Glomerular endothelial cell (primary cell): ENCODE measurements around the gene ARMC9. TPM values are rescaled to one million over a fixed set of nuclear protein-coding genes. Genes with fewer than 3 reads are reported as not detected.
"Not testable (repeated sequence)": the region's sequence is repeated elsewhere in the genome, so short reads cannot be mapped to it uniquely, and the experiment has no call there.

ENCODE experiments used
- DNase-seq: peaks from one replicate; pipeline ENCODE4 v3.0.0-alpha.2; 2011; ENCODE audit warnings: low read depth, low spot score; ENCODE audit errors: extremely low read depth
- total RNA-seq: library from RNA; depleted of rRNA; stranded (reverse); fragments of >200 nt; gene quantifications from 2 replicates; pipeline ENCODE4 v1.2.3, GENCODE V29; 2015

Gene ARMC9
- total RNA-seq, 1 donor from 2014 or later = 21.3 TPM

DNA sequence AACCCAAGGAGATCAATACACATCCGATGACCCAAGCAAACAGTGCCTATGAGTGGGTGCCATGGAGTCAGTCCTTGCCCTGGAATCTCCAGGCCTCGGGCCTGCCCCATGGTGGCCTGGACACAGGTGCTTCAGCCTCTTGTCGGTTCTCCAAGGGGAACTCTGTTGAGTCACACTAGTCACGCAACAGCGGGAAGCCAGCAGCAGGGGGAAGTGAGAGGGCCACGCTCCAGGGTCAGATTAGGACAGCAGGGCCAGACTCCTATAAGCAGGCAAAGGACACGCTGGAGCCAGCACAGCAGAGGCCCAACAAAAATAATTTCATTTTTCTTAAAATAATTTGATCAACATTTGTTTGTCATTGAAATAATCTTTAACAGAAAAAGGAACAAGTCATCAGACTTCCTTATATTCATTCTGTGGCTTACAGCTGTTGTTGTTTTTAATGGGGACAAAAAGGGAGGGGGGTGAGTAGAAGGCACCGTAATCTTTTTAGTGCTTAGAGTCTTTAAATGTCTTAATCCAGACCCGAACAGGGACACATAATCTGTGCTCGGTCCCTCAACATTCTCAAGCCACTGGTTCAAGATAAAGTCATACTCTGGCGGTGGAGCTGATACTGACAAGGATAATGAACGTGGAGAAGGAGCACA, 16.4 kb upstream of the ARMC9 start:
- DNase-seq = no peak

DNA sequence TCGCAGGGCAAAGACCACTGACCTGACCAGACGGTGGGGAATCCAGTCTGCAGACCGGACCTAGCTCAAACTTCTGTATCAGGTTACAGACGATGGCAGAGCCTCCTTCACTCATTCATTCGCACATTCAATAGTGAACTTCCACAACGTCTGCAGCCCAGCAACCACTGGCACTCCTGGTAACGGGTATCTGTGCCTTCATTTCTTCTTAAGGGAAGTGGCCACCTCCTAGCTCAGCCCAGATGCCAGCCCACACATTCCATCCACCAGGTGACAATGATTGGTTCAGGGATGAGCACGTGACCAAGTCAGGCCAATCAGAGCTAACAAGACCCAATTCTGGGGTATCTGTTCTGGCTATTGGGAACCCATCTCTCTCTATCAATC, 15.9 kb upstream of the ARMC9 start:
- DNase-seq = no peak

DNA sequence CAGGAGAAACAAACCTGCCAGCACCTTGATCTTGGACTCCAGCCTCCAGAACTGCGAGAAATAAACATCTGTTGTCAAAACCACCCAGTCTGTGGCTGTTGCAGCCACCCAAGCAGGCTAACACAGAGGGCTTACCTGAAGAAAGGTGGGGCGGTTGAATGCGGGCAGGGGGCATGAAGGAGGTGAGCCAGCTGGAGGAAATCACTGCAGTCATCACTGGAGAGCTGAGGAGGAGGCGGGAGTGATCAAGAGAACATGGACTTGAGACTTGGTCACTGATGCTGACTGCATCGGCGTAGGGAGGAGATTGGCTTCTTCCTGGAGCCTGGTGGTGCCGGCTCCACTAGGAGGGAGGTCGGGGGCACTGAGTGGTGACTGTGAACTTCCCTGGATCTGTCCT, 14.6 kb upstream of the ARMC9 start:
- DNase-seq = no peak

DNA sequence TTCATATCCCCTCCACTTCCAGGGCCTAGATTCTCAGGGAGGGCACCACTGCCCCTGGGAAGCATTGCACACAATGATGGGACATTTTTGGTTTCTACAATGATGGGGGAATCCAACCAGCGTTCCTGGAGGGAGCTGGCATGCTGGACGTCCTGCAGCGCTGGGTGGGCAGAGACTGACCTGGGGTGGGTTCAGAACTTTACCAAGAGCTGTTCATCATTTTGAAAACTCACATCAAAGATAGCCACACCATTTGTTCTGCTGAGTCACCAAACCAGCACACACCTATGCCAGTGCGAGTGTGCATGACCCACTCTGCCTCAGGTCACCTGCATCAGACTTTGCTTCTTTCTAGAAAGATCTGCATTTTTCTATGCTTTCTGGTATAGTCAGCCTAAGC, 14.1 kb upstream of the ARMC9 start:
- DNase-seq = no peak

DNA sequence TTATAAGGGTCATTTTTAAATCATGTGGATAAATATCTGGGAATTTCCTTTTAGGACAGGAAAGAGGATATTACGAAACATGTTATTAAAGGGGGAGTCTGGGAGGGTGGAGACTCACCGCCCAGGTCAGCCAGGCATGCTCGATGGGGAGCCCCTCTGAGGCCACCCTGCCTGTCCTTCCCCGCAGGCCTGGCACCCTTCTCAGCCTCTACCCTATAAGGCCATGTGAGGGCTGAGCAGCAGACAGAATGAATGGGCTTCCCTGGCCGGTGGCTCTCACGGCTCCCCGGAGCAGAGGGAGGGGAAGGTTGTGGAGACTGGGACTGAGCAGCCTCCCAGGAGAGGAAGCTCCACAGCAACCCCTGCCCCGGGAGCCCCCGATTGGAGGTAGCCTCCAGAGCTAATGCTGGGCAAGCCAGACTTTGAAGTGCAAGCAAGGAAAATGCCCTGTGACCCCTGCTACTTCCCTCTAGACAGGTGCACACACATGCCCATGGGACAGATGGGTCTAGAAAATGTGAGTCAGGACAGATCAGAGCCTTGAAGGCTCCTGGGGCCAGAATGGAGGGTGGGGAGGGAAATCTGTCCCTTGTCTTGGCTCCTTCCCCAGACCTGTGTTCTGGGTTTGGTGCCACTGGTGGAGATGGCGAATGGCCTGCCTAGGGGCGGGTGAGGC, 13.2 kb upstream of the ARMC9 start:
- no peak for DNase-seq

DNA sequence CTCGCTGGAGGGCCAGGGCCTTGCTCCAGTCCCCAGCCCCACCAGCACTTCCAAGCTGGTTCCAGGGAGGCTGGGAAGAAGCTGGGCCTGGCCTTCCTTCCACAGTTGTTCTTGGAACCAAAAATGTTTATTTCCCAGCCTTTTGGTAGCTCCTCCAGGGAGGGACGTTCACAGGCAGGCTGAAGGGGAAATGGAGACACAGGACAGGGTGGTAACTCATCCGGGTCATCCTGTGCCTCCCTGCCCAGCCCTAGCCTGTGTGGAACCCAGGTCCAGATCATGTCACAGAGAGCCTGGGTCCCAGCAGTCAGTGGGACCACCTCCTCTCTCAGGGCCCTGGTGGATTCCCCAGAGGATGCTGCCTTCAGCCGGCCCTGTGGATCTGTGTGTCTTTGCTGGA, 12.5 kb upstream of the ARMC9 start:
- DNase-seq = no peak

DNA sequence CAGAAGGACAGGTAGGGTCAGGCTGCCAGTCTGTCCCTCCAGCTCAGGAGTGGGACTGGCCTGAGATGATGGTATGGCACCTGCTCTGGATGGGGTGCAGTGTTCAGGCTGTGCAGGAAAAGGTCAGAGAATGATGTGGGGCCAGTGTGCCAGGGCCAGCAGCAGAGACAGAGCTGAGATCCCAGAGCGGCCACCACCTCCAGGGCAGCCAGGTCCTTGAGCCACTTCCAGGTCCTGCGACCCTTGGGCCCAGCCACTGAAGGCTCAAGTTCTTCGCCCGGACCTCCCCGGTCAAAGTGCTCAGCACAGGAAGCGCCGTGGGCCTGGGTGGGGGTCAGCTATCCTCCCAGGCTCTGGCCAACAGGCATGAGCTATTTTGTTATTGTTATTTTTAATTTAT, 12.1 kb upstream of the ARMC9 start:
- no peak for DNase-seq

DNA sequence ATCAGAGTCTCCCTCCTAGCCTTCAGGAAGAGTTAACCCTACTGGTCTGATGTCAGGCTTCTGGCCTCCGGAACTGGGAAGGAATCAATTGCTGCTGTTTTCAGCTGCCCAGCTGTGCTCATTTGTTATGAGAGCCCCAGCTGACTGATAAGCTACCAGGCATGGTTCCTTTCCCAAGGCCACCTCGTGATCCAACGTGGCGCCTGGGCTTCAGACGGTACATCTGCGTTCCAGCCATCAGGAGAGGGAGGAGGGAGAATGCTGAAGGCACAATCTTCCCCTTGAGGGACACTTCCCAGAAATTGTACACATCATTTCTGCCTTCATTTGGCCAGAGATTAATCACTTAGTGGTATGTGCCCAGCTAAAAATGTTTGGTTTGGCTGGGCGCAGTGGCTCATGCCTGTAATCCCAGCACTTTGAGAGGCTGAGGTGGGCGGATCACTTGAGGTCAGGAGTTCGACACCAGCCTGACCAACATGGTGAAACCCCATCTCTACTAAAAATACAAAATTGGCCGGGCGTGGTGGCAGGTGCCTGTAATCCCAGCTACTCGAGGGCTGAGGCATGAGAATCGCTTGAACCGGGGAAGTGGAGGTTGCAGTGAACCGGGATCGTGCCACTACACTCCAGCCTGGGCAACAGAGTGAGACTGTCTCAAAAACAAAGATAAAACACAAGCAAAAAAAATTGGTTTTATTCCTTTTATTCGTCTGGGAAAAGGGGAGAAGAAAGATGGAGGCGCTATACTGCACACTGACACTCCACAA, 10.5 kb upstream of the ARMC9 start:
- DNase-seq = no peak

DNA sequence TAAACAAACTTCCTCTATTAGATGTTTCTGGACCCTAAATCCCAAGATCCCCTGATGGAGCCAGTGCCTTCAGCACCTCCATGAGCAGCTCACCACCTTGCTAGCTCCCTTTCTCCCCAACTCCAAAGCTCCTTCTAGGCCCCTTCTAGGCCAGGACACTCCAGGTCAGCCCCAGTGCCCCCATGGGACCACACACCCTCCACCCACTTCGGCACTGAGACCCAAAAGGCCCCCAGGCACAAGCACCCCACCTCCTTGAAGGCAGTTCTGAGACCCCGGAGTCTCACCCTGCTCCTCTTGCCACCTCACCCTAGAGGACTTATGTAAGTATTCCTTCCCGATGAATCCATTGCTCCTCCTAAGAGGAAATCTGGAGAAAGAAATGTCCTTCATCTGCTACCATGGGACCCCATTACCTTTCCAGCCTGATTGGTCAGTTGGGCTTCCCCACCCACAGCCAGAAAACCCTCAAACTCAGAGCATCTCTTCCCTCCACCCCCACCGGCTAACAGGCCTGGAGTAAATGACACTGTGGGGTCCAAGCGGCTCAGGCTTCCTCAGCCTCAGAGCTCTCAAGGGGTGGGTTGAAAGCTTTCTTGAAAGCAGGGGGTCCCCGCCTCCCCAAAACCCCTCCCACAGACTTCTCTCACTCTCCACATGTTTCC, 9.8 kb upstream of the ARMC9 start:
- DNase-seq = no peak

DNA sequence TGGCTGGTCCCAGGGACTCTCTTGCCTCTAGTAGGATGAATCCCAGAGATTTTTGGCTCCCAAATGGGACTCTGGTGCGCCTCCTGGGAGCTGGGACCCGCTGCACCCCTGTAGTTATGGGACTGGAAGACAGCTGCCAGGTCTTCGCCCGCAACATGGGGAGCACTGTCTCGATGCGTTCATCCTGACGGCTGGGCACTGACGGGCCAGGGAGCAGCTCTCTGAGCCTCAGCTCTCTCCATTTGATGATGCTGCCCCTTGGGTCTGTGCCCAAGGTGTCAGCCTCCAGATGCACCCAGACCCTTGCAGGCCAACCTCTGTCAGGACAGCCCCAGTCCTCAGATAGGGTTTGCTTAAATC, 9.3 kb upstream of the ARMC9 start:
- DNase-seq = no peak

DNA sequence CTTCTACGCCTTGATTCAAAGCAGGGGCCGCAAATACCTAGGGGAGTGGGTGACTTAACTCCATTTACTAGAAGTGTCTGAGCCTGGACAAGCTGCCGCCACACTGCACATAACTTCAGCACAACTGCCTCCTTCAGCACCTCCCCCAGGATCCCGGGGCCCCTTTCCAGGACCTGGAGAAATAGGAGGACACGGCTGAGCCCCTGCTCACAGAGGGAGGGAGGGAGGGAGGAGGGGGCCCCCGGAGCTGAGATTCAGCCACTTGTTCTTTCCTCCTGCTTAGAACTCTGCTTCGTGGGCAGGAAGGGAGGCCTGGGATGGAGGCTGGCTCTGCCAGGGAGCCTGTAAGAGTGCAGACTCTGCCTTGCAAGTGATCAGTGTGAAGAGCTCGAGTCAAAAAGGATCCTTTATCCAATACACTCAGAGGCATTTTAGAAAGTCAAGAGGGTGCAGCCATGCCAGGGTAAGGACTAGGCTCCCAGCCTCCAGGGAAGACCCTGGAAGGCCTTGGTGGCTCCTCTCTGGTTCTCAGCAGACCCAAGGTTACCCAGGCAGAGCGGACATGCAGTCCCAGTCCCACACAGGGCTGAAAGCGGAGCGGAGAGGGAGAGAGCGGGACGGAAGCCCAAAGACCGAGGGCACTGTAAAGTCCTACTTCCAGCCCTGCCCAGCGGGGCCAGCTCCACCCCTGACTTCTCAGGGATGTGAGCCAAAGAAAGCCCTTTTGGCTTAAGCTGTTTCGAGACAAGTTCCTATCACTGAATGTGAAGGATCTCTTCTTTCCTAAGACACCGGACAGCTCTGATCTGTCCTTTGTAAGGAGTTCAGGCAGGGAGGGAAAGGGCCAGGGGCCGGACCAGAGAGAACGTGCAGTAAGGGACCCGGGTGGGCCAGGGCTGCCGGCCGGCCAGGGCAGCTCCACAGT, 8.6 kb upstream of the ARMC9 start:
- no peak for DNase-seq

DNA sequence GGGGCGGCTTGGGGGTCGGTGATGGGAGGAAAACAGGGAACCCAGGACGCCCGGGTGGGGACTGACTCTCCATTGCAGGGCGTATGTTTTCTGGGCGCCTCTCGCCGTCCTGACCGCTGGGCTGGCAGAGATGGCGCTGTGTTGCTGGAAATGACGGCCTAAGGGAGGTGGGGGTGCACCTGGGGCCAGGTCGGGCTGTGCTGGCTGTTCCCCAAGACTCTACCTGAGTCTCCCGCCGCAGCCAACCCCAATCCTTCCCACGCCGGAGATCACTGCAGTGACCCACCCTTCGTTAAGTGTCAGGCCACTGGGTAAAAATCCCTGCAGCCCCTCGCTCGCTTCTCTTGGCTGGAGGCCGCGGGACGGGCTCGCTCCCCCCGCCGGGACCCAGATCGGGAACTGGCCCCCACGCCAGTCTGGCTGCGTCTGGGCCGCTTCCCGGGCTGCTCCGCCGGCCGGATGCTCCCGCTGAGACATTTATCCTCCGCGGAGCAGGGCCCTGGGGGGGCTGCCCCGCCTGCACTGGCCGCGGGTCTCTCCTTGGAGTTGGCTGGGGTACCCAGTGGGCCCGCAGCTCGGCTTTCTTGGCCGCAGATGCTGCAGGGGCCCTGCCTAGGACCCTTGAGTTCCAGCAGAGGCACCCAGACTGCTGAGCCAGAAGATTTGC, 7.8 kb upstream of the ARMC9 start:
- no peak for DNase-seq

DNA sequence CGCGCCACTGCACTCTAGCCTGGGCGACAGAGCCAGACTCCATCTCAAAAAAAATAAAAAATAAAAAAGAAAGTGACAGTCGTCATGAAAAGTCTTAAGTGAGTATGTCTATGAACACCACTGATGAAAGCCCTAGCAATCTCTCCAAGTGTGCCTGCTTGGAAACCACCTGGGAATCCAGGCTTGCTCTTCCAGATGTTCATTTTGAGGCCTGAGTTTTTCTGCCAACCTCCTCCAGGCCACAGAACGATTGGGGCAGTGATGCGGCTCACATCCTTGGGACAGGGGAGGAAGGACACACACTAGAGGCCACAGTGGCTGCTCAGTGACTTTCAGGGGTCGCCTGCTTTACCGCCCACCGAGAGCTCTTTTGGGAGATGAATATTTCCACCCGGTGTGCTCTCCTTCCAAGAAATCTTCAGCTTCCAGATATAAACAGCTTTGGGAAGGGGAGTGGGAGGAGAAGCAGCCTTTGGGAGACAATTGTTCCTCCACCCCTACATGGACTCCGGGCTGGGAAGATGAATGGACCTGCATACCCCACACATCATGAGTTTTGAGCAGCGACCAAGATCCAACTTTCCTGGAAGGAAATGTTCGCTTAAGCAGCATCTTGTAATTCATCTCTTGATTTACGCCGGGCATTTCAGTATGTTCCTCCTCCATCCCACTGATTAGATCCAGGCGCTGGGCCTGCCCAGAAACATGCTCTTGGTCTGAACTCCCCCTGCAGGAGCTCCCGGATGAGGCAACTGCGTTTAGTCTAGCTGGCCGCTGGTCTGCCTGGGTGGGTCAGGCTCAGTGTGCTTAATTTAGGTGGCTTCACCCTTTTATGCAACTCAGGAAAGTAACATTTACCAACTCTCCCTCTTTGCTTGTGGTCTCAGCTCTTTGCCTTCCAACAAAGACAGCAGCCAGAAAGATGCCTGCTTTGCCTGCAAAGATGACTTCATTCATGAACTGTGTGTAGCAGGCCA, 6.2 kb upstream of the ARMC9 start:
- no peak for DNase-seq

DNA sequence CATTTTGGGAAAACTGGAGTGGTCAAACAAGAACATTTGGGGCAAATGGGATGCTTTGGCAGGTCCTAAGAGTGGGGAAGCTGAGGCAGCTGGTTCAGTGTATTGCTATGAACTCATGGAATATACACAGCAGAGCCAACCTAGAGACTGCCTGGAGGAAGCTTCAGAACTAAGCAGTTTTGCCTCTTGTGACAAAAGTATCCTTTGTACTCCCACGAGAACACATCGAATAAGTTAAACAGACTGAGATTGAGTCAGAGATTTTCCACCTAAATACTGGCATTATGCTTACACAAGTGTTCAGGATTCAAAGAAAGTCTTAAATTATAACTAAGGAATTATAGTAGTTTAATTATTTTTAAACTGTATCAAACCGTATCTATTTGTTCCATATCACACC, 5.2 kb upstream of the ARMC9 start:
- DNase-seq = no peak

DNA sequence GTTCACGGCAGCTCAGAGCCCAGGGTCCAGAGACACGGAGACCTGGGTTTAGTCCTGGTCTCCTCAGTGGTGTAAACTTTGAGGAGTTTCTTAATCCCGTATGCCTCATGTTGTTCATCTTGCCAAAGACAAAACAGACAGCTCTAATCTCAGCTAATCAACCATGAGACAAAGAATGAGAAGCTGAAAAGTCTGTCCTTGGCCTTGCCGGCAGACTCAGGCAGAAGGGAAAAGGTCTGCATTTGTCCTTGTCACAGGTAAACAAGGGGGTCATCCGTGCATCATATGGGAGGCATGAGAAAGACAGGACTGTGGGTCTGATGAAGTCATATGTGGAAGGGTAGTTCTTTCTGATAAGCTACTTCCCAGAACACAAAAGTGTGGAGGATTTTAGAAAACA, 1.8 kb upstream of the ARMC9 start:
- DNase-seq = no peak

DNA sequence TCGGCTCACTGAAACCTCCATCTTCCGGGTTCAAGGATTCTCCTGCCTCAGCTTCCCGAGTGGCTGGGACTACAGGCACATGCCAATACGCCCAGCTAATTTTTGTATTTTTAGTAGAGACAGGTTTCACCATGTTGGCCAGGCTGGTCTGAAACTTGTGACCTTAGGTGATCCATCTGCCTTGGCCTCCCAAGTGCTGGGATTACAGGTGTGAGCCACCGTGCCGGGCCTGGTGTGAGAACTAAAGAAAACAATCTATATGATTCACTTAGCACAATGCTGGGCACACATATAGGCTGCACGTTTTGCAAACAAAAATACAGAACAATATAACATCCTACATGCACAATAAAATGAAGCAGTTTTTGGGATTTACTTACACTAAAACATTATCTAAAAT, 1.2 kb upstream of the ARMC9 start:
- DNase-seq = not testable (repeated sequence)

DNA sequence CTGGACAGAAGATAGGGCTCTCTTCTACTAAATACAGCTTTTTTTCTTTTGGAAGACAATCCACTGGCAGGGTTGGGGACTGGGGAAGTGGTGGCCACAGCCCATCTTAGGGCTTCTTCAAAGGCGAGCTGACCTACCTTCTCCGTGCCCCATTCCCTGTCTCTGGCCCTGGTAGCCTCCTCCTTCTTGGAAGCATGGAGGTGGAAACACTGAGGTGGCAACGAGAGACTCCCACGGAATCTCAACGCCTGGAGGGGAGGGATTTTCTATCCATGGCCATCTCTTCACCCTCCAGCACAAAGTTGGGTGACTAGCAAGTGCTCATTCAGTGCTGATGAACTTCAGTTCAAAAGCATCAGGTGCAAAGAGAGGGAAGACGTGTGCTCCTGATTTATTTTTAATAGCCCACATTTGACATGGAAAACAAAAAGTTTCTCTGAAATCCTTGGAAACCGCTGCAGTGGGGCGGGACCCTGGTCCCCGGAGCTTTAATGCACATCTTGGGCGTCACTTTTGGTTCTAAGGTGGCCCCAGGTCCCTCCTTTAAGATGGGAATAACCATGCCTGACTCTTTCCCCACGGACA, 633 bp upstream of the ARMC9 start:
- DNase-seq = no peak

DNA sequence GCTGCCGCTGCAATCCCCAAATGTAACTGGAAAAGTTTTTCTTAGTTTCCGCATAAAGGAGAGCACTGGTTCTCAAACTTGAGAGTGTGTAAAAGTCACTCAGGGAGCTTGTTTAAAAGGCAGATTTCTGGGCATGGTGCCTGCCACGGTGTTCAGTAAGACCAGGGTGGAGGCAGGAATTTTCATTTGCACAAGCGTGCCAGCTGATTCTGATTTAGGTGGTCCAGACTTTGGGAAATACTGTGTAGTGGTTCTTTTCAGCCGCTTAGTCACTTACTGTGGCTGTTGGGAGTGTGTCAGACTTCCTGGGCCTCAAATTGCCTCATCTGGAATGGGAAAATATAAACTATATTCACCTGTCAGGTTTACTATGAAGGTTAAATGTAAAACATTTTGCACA, 788 bp downstream of the ARMC9 start:
- no peak for DNase-seq
